Aorta (tissue), 5 donors: Measurements from ENCODE around the gene ZBTB25. TPM values are rescaled to one million over a fixed set of nuclear protein-coding genes. Genes with fewer than 3 reads are reported as not detected.

Source experiments
- ATAC-seq: fragments of 200-7000 bp; cut with Tn5 transposase; one replicate; pipeline ENCODE4 v1.9.1; 2022; ENCODE audit warnings: moderate library complexity; ENCODE audit not compliant: low FRiP score
- DNase-seq, 2 donors: peaks; one replicate each; pipeline ENCODE4 v3.0.0-alpha.2; 2020
- H3K27ac ChIP-seq, 2 donors: one replicate each; pipeline ENCODE4 v1.5.1; 2013; ENCODE audit warnings: low read length in 2 of 2, mild to moderate bottlenecking in 2 of 2, moderate library complexity in 2 of 2, control low read depth in 1 of 2, inconsistent platforms in 1 of 2, low read depth in 1 of 2
- H3K27me3 ChIP-seq, 2 donors: one replicate each; pipeline ENCODE4 v1.6.1; 2013; ENCODE audit warnings: control low read depth in 1 of 2, low read length in 1 of 2, mild to moderate bottlenecking in 1 of 2, moderate library complexity in 1 of 2; ENCODE audit not compliant: insufficient read depth in 2 of 2, control insufficient read depth in 1 of 2
- H3K36me3 ChIP-seq, 2 donors: one replicate each; pipeline ENCODE4 v1.6.1; 2013; ENCODE audit warnings: control low read depth in 1 of 2, low read length in 1 of 2, mild to moderate bottlenecking in 1 of 2; ENCODE audit not compliant: insufficient read depth in 2 of 2, control insufficient read depth in 1 of 2
- H3K4me1 ChIP-seq, 2 donors: one replicate each; pipeline ENCODE4 v1.6.1; 2013; ENCODE audit warnings: low read length in 2 of 2, control low read depth in 1 of 2, mild to moderate bottlenecking in 1 of 2, moderate library complexity in 1 of 2; ENCODE audit not compliant: insufficient read depth in 2 of 2, control insufficient read depth in 1 of 2
- H3K4me3 ChIP-seq, 2 donors: one replicate each; pipeline ENCODE4 v1.5.1; 2013; ENCODE audit warnings: low read length in 2 of 2, control low read depth in 1 of 2, mild to moderate bottlenecking in 1 of 2
- H3K9me3 ChIP-seq: one replicate; pipeline ENCODE4 v1.6.1; 2013; ENCODE audit warnings: mild to moderate bottlenecking, low read length; ENCODE audit not compliant: control insufficient read depth
- WGBS, 2 donors: extraction: QIAGEN DNeasy Blood & Tissue Kit; methylation state at CpG; one replicate each; pipeline ENCODE4 v1.1.7; 2013; 5-methylcytosine and 5-hydroxymethylcytosine counted together
- intact Hi-C, 2 donors: fragments of 100-400 bp; cut with DNase I; formaldehyde crosslinking; loops; one replicate each; pipeline versions ENCODE4 v1.14.2 to v1.15.0; 2022
- polyA plus RNA-seq, 2 donors: library from polyadenylated mRNA; stranded (reverse); fragments of 200-250 nt; gene quantifications; one replicate each; pipeline ENCODE4 v1.2.3, GENCODE V29; 2013
- total RNA-seq, 2 donors: library from RNA; stranded (reverse); fragmentation: NEBNext Ultra II Directional; extraction: Animal tissue kit (Norgen Biotek cat#: 25700); gene quantifications; one replicate each; pipeline ENCODE4 v1.2.1, GENCODE V29; 2021
- donor health status: healthy with polysubstance abuse.
- donor health status: Bipolar disorder and iron deficiency.
- donor health status: DM: no; HTN: no; CAD: no.
- donor health status: DM: no; HTN: no; CAD: no.
- donor health status: DM: yes; HTN: yes; CAD: no.

The ZBTB25 gene
- total and polyA plus RNA-seq, 4 donors = 0.38 to 25.4 (median 12.2) TPM

DNA sequence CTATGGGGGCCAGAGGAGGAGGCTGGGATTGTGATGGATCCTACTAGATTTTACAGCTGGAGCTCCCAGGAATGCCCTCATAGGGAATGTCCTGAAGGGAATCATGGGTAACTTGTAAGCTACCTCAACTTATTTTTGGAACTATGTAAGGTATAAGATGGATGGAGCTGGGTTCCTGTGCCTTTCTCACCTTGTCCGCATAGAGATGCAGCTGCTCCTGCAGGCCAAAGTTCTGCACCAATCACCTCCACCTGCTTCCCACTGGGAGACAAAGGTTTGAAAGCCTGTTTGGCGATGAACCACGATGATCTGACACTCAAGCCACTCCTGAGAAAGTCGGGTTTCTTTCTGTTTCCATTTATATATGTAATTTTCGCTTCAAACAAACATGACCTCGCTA, 39.0 kb downstream of the ZBTB25 start:
- H3K4me1 ChIP-seq = peaks cover 0 to 1% of the 10 kb centered on the region in 2 donors
- 8 to 12% methylated on average over 6 of the region's 6 CpGs for WGBS, 2 donors
- peak overlapping the region; percentile 38 to 78 for H3K27ac ChIP-seq
- H3K4me3 ChIP-seq = peak overlapping the region; percentile 93 to 96
- DNase-seq (no peak), ATAC-seq (no peak)
- intact Hi-C loops = no loop called here
- H3K9me3 ChIP-seq = no peaks in the 10 kb centered on the region
- no peaks in the 10 kb centered on the region for H3K36me3 ChIP-seq
- no peaks in the 10 kb centered on the region for H3K27me3 ChIP-seq

DNA sequence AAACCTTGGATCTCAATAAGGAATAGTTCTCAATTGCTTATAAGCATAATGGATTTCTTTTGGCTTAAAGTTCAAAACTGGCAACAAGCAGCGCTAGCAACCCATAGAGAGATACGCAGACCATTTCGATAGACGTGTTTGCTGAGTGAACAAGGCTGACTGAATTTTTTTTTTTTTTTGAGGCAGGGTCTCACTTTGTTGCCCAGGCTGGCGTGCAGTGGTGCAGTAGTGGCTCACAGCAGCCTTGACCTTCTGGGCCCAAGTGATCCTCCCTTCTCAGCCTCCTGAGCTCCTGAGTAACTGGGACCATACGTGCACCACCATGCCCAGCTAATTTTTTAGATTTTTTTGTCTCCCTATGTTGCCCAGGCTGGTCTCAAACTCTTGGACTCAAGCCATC, 39.8 kb downstream of the ZBTB25 start:
- WGBS, 2 donors = 87 to 89% methylated on average over 6 of the region's 6 CpGs
- no peaks in the 10 kb centered on the region for H3K36me3 ChIP-seq
- intact Hi-C loops = no loop called here

DNA sequence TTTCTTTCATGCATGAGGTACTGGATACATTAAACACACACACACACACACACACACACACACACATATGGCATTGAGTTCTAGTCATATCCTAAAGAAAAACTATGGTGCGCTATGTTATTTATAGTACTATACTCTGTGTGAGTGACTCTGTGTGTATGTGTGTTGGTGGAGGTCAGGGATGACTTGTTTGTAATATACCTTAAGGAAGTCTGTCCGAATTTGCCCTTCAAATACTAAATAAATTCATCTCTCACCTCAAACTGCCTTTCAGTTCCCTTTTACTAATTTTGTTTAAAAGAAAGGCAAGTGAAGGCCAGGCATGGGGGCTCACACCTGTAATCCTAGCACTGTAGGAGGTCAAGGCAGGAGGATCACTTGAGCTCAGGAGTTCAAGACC, 40.4 kb downstream of the ZBTB25 start:
- DNase-seq (no peak), ATAC-seq (no peak)
- no peaks in the 10 kb centered on the region for H3K27me3 ChIP-seq
- H3K27ac ChIP-seq = no peak overlapping the region
- H3K4me1 ChIP-seq = no peaks in the 10 kb centered on the region
- intact Hi-C loops = no loop called here
- H3K4me3 ChIP-seq = no peak overlapping the region
- 92 to 93% methylated on average over 2 of the region's 2 CpGs for WGBS, 2 donors
- no peaks in the 10 kb centered on the region for H3K36me3 ChIP-seq
- H3K9me3 ChIP-seq = no peaks in the 10 kb centered on the region

More for the DNA sequence above, 39.8 kb downstream of the ZBTB25 start:
- DNase-seq (no peak), ATAC-seq (no peak)
- H3K9me3 ChIP-seq = no peaks in the 10 kb centered on the region
- peaks cover 0 to 1% of the 10 kb centered on the region in 2 donors for H3K4me1 ChIP-seq
- no peak overlapping the region for H3K27ac ChIP-seq
- no peak overlapping the region for H3K4me3 ChIP-seq
- no peaks in the 10 kb centered on the region for H3K27me3 ChIP-seq

DNA sequence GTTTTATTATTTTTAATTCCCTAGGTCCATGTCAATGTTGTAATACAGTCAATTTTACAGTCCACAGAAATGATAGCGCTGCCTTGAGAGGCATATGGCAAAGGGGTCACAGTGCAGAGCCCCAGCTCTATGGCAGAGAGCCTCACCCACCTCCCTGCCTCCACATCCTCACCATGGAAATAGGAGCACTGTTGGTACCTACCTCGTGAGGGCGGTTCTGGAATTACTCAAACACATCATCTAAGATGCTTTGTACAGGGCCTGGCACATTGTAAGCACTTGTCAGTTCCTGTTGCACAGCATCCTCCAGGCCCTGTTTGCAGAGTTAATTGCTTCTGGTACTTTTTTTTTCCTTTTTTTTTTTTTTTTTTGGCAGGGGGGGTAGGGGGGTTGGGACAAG, 42.4 kb downstream of the ZBTB25 start:
- DNase-seq (no peak), ATAC-seq (no peak)
- Histone ChIP-seq H3K4me3 (no peak overlapping the region), H3K9me3 (no peaks in the 10 kb centered on the region), H3K36me3 (no peaks in the 10 kb centered on the region), H3K4me1 (no peaks in the 10 kb centered on the region), H3K27me3 (no peaks in the 10 kb centered on the region), H3K27ac (no peak overlapping the region)
- WGBS, 2 donors = 90 to 91% methylated on average over 3 of the region's 3 CpGs
- intact Hi-C loops = no loop called here

DNA sequence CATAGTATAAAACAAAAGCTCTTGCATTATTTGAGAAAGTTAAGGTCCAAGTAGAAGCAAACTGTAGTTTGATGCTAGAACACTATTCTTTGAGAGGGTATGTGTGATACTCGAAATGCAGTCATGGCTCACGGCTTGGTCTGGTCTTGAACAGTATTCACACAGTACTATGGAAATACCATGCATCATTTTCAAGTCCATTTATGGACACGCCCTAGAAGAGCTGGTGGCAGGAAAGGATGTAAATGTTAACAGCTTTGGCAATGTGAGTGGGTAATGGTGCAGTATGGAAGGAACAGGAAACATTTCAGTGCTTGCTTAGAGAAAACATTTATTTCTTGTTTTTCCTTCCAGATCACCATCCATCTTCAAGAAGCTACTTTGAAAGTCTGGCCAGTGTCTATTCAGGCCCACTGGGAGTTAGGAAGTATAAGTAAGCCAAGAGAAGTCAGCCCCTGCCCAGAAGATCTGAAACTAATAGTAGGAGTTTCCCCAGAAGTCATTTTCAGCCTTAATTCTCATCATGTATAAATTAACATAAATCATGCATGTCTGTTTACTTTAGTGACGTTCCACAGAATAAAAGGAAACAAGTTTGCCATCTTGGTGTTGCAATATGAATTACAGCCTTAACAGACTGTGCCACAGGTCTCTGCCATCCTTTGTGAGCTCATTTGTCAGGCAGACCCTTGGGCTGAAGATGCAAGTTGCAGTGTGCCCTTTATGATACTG, 44.1 kb downstream of the ZBTB25 start:
- 78 to 80% methylated on average over 4 of the region's 4 CpGs for WGBS, 2 donors
- no peaks in the 10 kb centered on the region for H3K4me1 ChIP-seq
- H3K4me3 ChIP-seq = no peak overlapping the region
- H3K9me3 ChIP-seq = no peaks in the 10 kb centered on the region
- ATAC-seq (no peak), DNase-seq (no peak)
- no peaks in the 10 kb centered on the region for H3K27me3 ChIP-seq
- intact Hi-C loops = no loop called here
- no peak overlapping the region for H3K27ac ChIP-seq
- H3K36me3 ChIP-seq = peaks cover 0 to 5% of the 10 kb centered on the region in 2 donors

DNA sequence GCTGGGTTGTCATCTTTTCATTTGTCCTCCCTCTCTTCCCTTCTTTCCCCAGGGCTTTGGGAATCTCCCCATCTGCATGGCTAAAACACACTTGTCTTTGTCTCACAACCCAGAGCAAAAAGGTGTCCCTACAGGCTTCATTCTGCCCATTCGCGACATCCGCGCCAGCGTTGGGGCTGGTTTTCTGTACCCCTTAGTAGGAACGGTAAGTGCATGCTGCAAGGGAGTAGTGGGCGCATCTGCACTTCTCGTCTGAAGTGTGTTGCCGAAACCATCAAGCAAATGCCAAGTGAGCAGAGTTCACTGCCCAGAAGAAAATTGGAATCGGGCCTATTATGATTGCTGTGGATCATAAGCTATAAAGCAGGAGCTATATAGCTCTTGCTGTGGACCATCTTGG, 49.0 kb downstream of the ZBTB25 start:
- no peaks in the 10 kb centered on the region for H3K27me3 ChIP-seq
- no peak overlapping the region for H3K4me3 ChIP-seq
- WGBS, 2 donors = 89 to 91% methylated on average over 10 of the region's 10 CpGs
- H3K4me1 ChIP-seq = peaks cover 0 to 1% of the 10 kb centered on the region in 2 donors
- ATAC-seq (no peak), DNase-seq (no peak)
- H3K27ac ChIP-seq = no peak overlapping the region
- peaks cover 3 to 6% of the 10 kb centered on the region in 2 donors for H3K36me3 ChIP-seq
- H3K9me3 ChIP-seq = no peaks in the 10 kb centered on the region
- intact Hi-C loops = no loop called here

DNA sequence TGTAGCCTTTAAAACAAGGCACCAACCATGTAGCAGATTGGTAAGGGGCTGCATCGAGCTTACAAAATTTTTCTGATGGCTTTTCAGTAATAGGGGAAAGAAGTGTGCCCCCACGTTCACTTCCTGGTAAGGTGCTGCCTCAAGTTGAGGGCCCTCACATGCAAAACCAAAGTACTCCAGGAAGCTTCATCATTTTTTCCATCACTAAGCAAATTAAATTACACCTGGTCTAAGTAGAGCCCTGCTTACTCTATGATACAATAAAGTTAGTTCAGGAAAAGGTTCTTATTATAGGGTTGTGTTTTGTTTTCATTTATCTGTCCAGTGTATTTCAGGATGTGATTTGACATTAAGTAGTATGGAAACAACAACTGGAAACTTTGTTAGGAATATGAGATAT, 53.4 kb downstream of the ZBTB25 start:
- intact Hi-C loops = no loop called here
- 84 to 87% methylated on average over 2 of the region's 2 CpGs for WGBS, 2 donors
- ATAC-seq = no peak
- Histone ChIP-seq H3K4me1 (peaks cover 0 to 1% of the 10 kb centered on the region in 2 donors), H3K27ac (no peak overlapping the region), H3K9me3 (no peaks in the 10 kb centered on the region), H3K27me3 (no peaks in the 10 kb centered on the region), H3K4me3 (no peak overlapping the region), H3K36me3 (peaks cover 3% of the 10 kb centered on the region in 2 donors)
- DNase-seq = no peak

DNA sequence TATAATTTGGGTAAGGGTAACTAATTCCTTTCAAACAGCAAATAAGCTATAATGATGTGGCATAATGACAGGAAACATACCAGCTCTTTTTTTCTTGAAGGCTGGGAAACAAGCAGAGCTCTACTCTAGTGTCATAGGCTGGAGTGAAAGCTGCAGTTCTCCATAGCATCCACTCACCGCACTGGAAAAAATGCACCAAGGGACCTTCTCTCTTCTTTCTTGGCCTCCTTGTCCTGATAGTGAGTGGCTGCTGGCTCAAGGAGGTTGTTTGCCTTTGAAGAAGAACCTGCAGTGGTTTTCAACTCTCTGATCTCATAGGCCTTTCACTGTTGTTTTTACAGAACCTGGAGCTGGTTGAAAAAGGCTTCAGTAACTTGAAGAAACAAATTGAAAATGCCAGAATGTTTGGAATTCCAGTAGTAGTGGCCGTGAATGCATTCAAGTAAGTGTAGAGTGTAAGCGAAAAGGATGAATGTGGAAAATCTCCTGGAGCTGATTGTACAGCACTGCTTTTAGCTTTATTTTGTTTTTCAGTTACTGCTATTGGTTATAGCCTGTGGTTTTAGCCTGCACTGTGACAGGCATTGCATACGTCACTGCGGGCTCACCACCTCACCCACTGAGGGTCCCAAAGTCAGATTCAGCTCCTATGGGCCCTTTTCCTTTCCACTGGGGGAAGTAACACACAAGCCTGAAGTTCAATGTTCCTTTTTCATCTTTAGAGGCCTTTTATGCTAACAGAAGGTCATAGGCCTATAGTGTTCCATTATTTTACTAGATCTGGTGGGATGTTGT, 55.6 kb downstream of the ZBTB25 start:
- H3K27me3 ChIP-seq = no peaks in the 10 kb centered on the region
- no peak for DNase-seq
- H3K4me1 ChIP-seq = peaks cover 0 to 3% of the 10 kb centered on the region in 2 donors
- no peaks in the 10 kb centered on the region for H3K9me3 ChIP-seq
- WGBS, 2 donors = 24 to 37% methylated on average over 5 of the region's 5 CpGs
- intact Hi-C loops = no loop called here
- no peak for ATAC-seq
- H3K27ac ChIP-seq = peak overlapping the region; percentile 52 to 89
- no peaks in the 10 kb centered on the region for H3K36me3 ChIP-seq
- H3K4me3 ChIP-seq = no peak overlapping the region
